Suprapubic skin (tissue), 4 donors: ENCODE data around the gene XRRA1.

Source experiments
- CTCF ChIP-seq, 2 donors: fragments of 200-600 bp in 1 of 2; fragments of 450-650 bp in 1 of 2; sonication (generic) in 1 of 2; IDR thresholded peaks; one replicate each; pipeline ENCODE4 v1.5.1; 2016 to 2019; ENCODE audit warnings: antibody characterized with exemption in 2 of 2, mild to moderate bottlenecking in 1 of 2, moderate library complexity in 1 of 2
- POLR2A ChIP-seq, 2 donors: fragments of 450-650 bp; IDR thresholded peaks; one replicate each; pipeline ENCODE4 v1.6.1; 2017; ENCODE audit warnings: antibody characterized with exemption in 2 of 2, mild to moderate bottlenecking in 2 of 2, moderate library complexity in 2 of 2
- POLR2AphosphoS5 ChIP-seq, 3 donors: sonication (generic); formaldehyde crosslinking; IDR thresholded peaks; one replicate each; pipeline ENCODE4 v1.6.1; 2017; ENCODE audit warnings: antibody characterized with exemption in 3 of 3

DNA sequence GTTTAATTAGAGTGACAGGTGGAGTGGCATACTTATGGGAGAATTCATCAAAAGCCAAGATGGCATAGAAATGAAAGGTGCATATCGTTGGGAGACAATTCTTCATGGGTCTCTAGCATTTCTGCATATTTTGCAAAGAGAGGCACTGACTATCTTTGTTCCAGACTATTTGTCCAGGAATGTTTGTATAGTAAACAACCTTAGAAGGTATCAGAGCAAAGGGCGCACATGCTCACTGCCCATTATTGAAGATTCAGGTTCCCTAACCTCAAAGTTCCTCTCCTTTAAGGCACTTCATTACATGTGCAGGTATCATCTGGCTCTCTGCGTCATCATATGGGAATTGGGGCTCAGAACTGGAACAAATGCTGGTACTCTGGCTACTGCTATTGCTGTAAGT is 35.2 kb upstream of the XRRA1 start:
- no peak for TF ChIP-seq CTCF (IDR thresholded peaks at IDR 0.05)
- TF ChIP-seq POLR2A (IDR thresholded peaks at IDR 0.05) = no peak
- no peak for TF ChIP-seq POLR2AphosphoS5 (IDR thresholded peaks at IDR 0.05)
